GM21576 (cell line): Measurements from ENCODE around the gene IL25.
"Not testable (repeated sequence)": the region's sequence is repeated elsewhere in the genome, so short reads cannot be mapped to it uniquely, and the experiment has no call there.

ENCODE experiments used
- ATAC-seq: cut with Tn5 transposase; IDR thresholded peaks from one replicate; pipeline ENCODE4 v1.9.1; 2021; ENCODE audit warnings: mild to moderate bottlenecking, moderate library complexity; ENCODE audit not compliant: unreplicated experiment

The IL25 gene

GRCh38 chr14:23371865-23372264, 744 bp upstream of the IL25 start:
- no peak for ATAC-seq

GRCh38 chr14:23373041-23373440, 432 bp downstream of the IL25 start:
- ATAC-seq = no peak

- ATAC-seq = no peak
Measured at GRCh38 chr14:23375527-23376251, 3.1 kb downstream of the IL25 start.

- no peak for ATAC-seq
Measured at GRCh38 chr14:23376482-23377197, 4.0 kb downstream of the IL25 start, which contains the start of gene CMTM5. Gene CMTM5, plus strand, starts transcription at chr14:23377046. Its CDS starts 206 bp downstream, at chr14:23377252.

- ATAC-seq = no peak
Measured at GRCh38 chr14:23377198-23377550, 4.6 kb downstream of the IL25 start.

GRCh38 chr14:23377573-23378563, 5.3 kb downstream of the IL25 start:
- no peak for ATAC-seq

GRCh38 chr14:23378612-23379220, 6.1 kb downstream of the IL25 start:
- ATAC-seq = no peak

- no peak for ATAC-seq
Measured at GRCh38 chr14:23379366-23380196, 7.0 kb downstream of the IL25 start.

- ATAC-seq = no peak
Measured at GRCh38 chr14:23380197-23380914, 7.7 kb downstream of the IL25 start.

GRCh38 chr14:23380976-23381375, 8.4 kb downstream of the IL25 start:
- no peak for ATAC-seq

GRCh38 chr14:23381871-23382270, 9.3 kb downstream of the IL25 start:
- ATAC-seq = no peak

GRCh38 chr14:23382276-23382675, 9.7 kb downstream of the IL25 start:
- ATAC-seq = no peak

- ATAC-seq = no peak
Measured at GRCh38 chr14:23382731-23383440, 10.3 kb downstream of the IL25 start.

- no peak for ATAC-seq
Measured at GRCh38 chr14:23384364-23385080, 11.9 kb downstream of the IL25 start.

- no peak for ATAC-seq
Measured at GRCh38 chr14:23385244-23385641, 12.6 kb downstream of the IL25 start.

GRCh38 chr14:23385642-23386265, 13.1 kb downstream of the IL25 start:
- no peak for ATAC-seq

- ATAC-seq = not testable (repeated sequence)
Measured at GRCh38 chr14:23386266-23386657, 13.7 kb downstream of the IL25 start.

GRCh38 chr14:23386999-23387398, 14.4 kb downstream of the IL25 start:
- no peak for ATAC-seq
